Pancreas (tissue), 10 donors: ENCODE data around the gene DNAH2. TPM values are rescaled to one million over a fixed set of nuclear protein-coding genes. Genes with fewer than 3 reads are reported as not detected.
A peak's percentile ranks its signal among the peaks of the same experiment; 100 is the strongest.

ENCODE experiments used
- ATAC-seq, 4 donors: fragments of 200-7000 bp; cut with Tn5 transposase; one replicate each; pipeline versions ENCODE4 v1.8.0 to v1.9.1; 2020; ENCODE audit warnings: mild to moderate bottlenecking in 4 of 4, moderate library complexity in 4 of 4
- DNase-seq, 6 donors: peaks; one replicate each; pipeline ENCODE4 v3.0.0-alpha.2; 2020
- FAIRE-seq: peaks from 2 replicates; lab custom pipeline; 2012; peaks lifted over from hg19 to GRCh38; lab: Jason Lieb, UNC
- H3K27ac ChIP-seq, 4 donors: fragments of 200-600 bp; sonication (generic); 1 replicate in 3 of 4; 2 replicates in 1 of 4; pipeline versions ENCODE4 v1.5.0 to v1.8.0; 2020
- H3K27me3 ChIP-seq, 4 donors: fragments of 200-600 bp; one replicate each; pipeline ENCODE4 v1.8.0; 2021
- H3K36me3 ChIP-seq, 3 donors: fragments of 200-600 bp; sonication (generic) in 1 of 3; one replicate each; pipeline versions ENCODE4 v1.5.0 to v1.8.0; 2020 to 2021
- H3K4me1 ChIP-seq, 3 donors: fragments of 200-600 bp; one replicate each; pipeline ENCODE4 v1.8.0; 2021
- H3K4me3 ChIP-seq, 4 donors: fragments of 200-600 bp; sonication (generic) in 2 of 4; one replicate each; pipeline versions ENCODE4 v1.5.0 to v1.8.0; 2020 to 2021
- H3K9me3 ChIP-seq, 4 donors: fragments of 200-600 bp; one replicate each; pipeline ENCODE4 v1.8.0; 2021
- WGBS, 2 donors: extraction: QIAGEN DNeasy Blood & Tissue Kit; methylation state at CpG; one replicate each; pipeline ENCODE4 v1.1.7; 2013; 5-methylcytosine and 5-hydroxymethylcytosine counted together
- intact Hi-C, 3 donors: fragments of 100-400 bp; cut with DNase I; formaldehyde crosslinking; loops; one replicate each; pipeline versions ENCODE4 v1.11.1 to v1.14.2; 2022
- polyA plus RNA-seq, 2 donors: library from polyadenylated mRNA; stranded (reverse); fragments of 200-250 nt; gene quantifications; one replicate each; pipeline ENCODE4 v1.2.3, GENCODE V29; 2013
- total RNA-seq, 6 donors: library from RNA; stranded (reverse); fragmentation: NEBNext Ultra II Directional in 4 of 6; extraction: Animal tissue kit (Norgen Biotek cat#: 25700) in 4 of 6; gene quantifications; one replicate each; pipeline versions ENCODE4 v1.2.1 to v1.2.4, GENCODE V29; 2021 to 2023
- TF ChIP-seq, protein P1 (sequence below), 4 donors: fragments of 200-600 bp; sonication (generic) in 3 of 4; IDR thresholded peaks; one replicate each; pipeline versions ENCODE4 v1.5.0 to v1.8.0; 2021; ENCODE audit warnings: antibody characterized with exemption in 4 of 4
- donor health status: healthy with polysubstance abuse.
- donor health status: DM: no; HTN: no; CAD: no; lungs with moderate emphysema.
- donor health status: DM: no; HTN: no; CAD: no.
- donor health status: control.
- donor health status: control.
- donor health status: Bipolar disorder and iron deficiency.
- donor health status: DM: yes; HTN: yes; CAD: no.
- donor health status: DM: no; HTN: no; CAD: no.
- donor health status: DM: no; HTN: no; CAD: no.
- donor health status: DM: yes; HTN: yes; CAD: no.

The DNAH2 gene
- total and polyA plus RNA-seq, 8 donors: 0.09 to 0.52 (median 0.24) TPM

DNA sequence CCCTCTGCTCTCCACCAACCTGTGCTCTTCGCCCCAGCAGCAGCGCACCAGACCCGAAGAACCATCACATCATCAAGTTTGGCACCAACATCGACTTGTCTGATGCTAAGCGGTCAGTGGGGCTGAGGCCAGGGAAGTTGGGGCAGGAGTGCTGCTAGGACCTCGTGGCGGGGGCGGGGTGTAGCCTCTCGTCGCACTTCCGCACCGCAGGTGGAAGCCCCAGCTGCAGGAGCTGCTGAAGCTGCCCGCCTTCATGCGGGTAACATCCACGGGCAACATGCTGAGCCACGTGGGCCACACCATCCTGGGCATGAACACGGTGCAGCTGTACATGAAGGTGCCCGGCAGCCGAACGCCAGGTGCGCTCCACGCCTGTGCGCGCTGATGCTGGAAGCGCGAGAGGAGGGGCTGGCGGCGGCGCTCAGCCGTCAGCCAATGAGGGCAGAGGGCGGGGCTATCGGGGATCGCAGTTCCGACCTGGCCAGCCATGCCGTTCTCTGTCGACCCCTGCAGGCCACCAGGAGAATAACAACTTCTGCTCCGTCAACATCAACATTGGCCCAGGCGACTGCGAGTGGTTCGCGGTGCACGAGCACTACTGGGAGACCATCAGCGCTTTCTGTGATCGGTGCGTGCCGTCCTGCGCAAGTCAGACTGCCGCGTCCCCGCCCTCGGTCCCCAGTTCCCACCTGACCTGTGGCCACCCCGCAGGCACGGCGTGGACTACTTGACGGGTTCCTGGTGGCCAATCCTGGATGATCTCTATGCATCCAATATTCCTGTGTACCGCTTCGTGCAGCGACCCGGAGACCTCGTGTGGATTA, 134.1 kb downstream of the DNAH2 start:
- peak overlapping the region in 1 of 4 donors; percentile 21 for H3K4me3 ChIP-seq
- H3K36me3 ChIP-seq: peaks cover 0 to 33% (median 6%) of the 10 kb centered on the region in 3 donors
- H3K9me3 ChIP-seq: no peaks in the 10 kb centered on the region
- intact Hi-C loops: loop anchor here in 2 of 3 donors (5.0 to 10.0 kb wide), 2 partner anchors 107 to 109 kb away; no protein-coding TSS in a partner anchor
- H3K27ac ChIP-seq: peak overlapping the region; percentile 15 to 46 (median 33)
- ATAC-seq (peak; percentile 85 to 95 (median 92)), FAIRE-seq (no peak), DNase-seq (peak; percentile 92 to 98 (median 96))
- peaks cover 0 to 9% (median 4%) of the 10 kb centered on the region in 3 donors for H3K4me1 ChIP-seq
- H3K27me3 ChIP-seq: no peaks in the 10 kb centered on the region
- TF ChIP-seq, protein P1, sequence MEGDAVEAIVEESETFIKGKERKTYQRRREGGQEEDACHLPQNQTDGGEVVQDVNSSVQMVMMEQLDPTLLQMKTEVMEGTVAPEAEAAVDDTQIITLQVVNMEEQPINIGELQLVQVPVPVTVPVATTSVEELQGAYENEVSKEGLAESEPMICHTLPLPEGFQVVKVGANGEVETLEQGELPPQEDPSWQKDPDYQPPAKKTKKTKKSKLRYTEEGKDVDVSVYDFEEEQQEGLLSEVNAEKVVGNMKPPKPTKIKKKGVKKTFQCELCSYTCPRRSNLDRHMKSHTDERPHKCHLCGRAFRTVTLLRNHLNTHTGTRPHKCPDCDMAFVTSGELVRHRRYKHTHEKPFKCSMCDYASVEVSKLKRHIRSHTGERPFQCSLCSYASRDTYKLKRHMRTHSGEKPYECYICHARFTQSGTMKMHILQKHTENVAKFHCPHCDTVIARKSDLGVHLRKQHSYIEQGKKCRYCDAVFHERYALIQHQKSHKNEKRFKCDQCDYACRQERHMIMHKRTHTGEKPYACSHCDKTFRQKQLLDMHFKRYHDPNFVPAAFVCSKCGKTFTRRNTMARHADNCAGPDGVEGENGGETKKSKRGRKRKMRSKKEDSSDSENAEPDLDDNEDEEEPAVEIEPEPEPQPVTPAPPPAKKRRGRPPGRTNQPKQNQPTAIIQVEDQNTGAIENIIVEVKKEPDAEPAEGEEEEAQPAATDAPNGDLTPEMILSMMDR (IDR thresholded peaks at IDR 0.05): peak; percentile 92 to 98 (median 97)
- 12 to 13% methylated on average over 60 of the region's 60 CpGs for WGBS, 2 donors

DNA sequence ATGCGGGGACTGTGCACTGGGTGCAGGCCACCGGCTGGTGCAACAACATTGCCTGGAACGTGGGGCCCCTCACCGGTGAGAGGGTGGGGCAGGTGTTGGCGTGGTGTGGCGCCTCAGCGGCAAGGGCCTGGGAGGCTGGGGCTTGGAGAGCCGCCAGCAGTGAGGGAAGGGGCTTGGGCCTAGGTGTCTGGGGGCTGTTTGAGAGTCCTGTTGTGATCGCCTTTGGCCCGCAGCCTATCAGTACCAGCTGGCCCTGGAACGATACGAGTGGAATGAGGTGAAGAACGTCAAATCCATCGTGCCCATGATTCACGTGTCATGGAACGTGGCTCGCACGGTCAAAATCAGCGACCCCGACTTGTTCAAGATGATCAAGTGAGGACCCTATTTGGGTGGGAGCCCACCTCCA, 134.7 kb downstream of the DNAH2 start:
- Histone ChIP-seq H3K27me3 (no peaks in the 10 kb centered on the region), H3K4me1 (peaks cover 0 to 9% (median 4%) of the 10 kb centered on the region in 3 donors), H3K4me3 (no peak overlapping the region), H3K9me3 (no peaks in the 10 kb centered on the region), H3K36me3 (peaks cover 0 to 28% (median 1%) of the 10 kb centered on the region in 3 donors), H3K27ac (no peak overlapping the region)
- DNase-seq: peak in 5 of 6 donors; percentile 36 to 85 (median 63)
- TF ChIP-seq, protein P1 (IDR thresholded peaks at IDR 0.05): no peak
- intact Hi-C loops: loop anchor here in 2 of 3 donors (5.0 to 10.0 kb wide), 2 partner anchors 107 to 110 kb away; no protein-coding TSS in a partner anchor
- no peak for ATAC-seq
- WGBS, 2 donors: 49 to 55% methylated on average over 20 of the region's 20 CpGs
- FAIRE-seq: no peak

- H3K9me3 ChIP-seq: no peaks in the 10 kb centered on the region
- peaks cover 0 to 9% (median 4%) of the 10 kb centered on the region in 3 donors for H3K4me1 ChIP-seq
- intact Hi-C loops: loop anchor here in 2 of 3 donors (5.0 to 10.0 kb wide), 2 partner anchors 108 to 111 kb away; no protein-coding TSS in a partner anchor
- DNase-seq (peak; percentile 19 to 77 (median 46)), FAIRE-seq (no peak), ATAC-seq (no peak)
- no peak overlapping the region for H3K4me3 ChIP-seq
- H3K36me3 ChIP-seq: peaks cover 0 to 26% (median 0%) of the 10 kb centered on the region in 3 donors
- 85 to 87% methylated on average over 48 to 51 of the region's 51 CpGs for WGBS, 2 donors
- no peaks in the 10 kb centered on the region for H3K27me3 ChIP-seq
- TF ChIP-seq, protein P1 (IDR thresholded peaks at IDR 0.05): no peak
- H3K27ac ChIP-seq: no peak overlapping the region
These were observed 135.6 kb downstream of the DNAH2 start for GRCh38 chr17:7852919-7853690.

- ATAC-seq (no peak), DNase-seq (peak in 4 of 6 donors; percentile 27 to 66 (median 42)), FAIRE-seq (no peak)
- H3K27ac ChIP-seq: no peak overlapping the region
- H3K4me3 ChIP-seq: no peak overlapping the region
- WGBS, 2 donors: 85 to 87% methylated on average over 21 of the region's 21 CpGs
- no peaks in the 10 kb centered on the region for H3K27me3 ChIP-seq
- H3K4me1 ChIP-seq: peaks cover 0 to 13% (median 5%) of the 10 kb centered on the region in 3 donors
- no peaks in the 10 kb centered on the region for H3K9me3 ChIP-seq
- intact Hi-C loops: loop anchor here in 2 of 3 donors (5.0 to 10.0 kb wide), 2 partner anchors 109 to 111 kb away; no protein-coding TSS in a partner anchor
- TF ChIP-seq, protein P1 (IDR thresholded peaks at IDR 0.05): no peak
- H3K36me3 ChIP-seq: peaks cover 0 to 24% (median 0%) of the 10 kb centered on the region in 3 donors
These were observed 136.1 kb downstream of the DNAH2 start for GRCh38 chr17:7853691-7854038.
